NK-92 (cell line): ENCODE results near the gene C6orf62.
"Not testable (repeated sequence)": the region's sequence is repeated elsewhere in the genome, so short reads cannot be mapped to it uniquely, and the experiment has no call there.

Experiments
- DNase-seq: peaks from one replicate; lab custom pipeline; 2025; ENCODE audit not compliant: unreplicated experiment; lab: John Stamatoyannopoulos, UW

The C6orf62 gene

DNA sequence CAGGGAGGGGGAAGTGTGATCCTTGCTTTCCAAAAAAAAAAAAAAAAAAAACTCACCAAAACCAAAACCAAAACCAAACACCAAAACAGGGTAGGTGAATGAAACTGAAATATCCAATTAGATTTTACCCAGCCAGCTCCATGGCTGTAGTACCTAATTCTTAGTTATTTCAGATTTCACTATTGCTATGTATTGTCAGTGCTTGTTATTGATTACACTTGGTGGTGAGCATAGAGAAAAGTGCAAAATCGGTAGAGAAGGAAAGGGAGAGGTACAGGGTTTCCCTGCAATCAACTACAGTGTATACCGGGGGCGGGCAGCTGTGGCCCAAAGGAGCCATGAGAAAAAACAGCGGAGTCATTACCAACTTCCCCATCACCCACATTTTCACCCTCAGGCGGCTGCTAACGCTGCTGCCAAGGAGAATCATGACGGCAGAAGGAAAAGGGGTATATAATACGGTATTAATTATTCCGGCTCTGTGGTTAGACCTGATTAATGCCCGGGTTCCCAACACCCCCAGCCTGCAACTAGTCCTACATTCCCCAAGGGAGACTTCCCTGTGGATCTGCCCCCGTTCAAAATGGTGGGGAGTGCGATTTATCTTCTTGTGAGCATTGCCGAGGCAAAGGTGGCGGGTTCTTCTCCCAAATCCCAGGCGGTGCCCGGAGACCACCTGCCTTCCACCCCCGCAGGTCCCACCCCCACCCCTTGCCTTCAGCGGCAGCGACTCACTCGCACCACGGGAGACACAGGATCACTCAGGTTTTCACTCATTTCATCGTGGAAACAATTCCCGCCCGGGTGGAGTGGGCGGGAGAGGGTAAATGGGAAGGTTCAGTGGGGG, at the start of gene C6orf62:
TSS of gene C6orf62 (minus strand) at position 30 of the 847 bp plus-strand sequence. CDS start 486 bp downstream, outside the sequence.
- no peak for DNase-seq

DNA sequence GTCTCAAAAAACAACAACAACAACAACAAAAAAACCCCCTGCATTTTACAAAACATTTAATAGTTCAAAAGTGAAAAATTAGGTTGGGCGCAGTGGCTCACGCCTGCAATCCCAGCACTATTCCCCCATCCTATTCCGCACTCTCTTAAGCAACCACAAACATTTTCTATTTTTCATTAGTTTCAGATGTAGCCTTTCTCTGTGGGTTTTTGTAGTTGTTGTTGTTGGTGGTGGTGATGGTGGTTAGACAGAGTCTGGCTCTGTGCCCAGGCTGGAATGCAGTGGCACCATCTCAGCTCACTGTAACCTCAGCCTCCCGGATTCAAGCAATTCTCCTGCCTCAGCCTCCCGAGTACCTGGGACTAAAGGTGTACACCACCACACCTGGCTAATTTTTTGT, 49.4 kb upstream of the C6orf62 start:
- no peak for DNase-seq

DNA sequence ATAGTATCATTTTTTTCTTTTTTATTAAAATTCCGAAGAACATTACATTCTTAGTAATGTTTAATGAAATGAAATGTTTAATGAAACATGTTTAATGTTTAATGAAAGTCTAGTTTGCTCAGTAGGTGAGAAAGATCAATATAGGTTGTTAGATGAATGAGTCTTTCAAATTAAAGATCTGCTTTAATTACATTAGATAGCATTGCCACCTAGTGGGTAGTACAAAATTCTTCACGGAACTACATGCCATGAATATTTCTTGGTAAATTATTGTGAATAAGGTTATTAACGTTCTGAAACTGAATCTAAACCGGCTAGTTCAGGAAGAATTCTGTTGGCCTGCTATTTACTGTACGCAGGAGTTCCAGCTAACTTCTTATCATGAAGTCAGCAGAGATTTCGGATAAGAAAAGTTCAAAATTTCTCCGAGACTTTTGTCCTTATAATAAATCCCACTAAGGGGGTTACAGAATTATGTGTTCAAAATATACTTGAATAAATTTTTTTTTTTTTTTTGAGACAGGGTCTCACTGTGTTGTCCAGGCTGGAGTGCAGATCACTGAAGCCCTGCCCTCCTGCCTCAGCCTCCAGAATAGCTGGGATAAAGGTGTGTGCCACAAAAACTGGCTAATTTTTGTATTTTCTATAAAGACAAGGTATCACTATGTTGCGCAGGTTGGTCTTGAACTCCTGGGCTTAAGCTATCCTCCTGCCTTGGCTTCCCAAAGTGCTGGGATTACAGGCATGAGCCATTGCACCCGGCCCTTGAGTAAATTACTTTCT, 47.9 kb upstream of the C6orf62 start:
- no peak for DNase-seq

DNA sequence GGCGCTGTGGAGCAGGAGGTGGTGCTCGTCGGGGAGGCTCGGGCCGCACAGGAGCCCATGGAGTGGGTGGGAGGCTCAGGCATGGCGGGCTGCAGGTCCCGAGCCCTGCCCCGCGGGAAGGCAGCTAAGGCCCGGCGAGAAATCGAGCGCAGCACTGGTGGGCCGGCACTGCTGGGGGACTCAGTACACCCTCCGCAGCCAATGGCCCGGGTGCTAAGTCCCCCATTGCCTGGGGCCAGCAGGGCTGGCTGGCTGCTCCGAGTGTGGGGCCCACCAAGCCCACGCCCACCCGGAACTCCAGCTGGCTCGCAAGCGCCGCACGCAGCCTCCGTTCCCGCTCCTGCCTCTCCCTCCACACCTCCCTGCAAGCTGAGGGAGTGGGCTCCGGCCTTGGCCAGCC, 47.0 kb upstream of the C6orf62 start:
- DNase-seq, result not testable (repeated sequence)

DNA sequence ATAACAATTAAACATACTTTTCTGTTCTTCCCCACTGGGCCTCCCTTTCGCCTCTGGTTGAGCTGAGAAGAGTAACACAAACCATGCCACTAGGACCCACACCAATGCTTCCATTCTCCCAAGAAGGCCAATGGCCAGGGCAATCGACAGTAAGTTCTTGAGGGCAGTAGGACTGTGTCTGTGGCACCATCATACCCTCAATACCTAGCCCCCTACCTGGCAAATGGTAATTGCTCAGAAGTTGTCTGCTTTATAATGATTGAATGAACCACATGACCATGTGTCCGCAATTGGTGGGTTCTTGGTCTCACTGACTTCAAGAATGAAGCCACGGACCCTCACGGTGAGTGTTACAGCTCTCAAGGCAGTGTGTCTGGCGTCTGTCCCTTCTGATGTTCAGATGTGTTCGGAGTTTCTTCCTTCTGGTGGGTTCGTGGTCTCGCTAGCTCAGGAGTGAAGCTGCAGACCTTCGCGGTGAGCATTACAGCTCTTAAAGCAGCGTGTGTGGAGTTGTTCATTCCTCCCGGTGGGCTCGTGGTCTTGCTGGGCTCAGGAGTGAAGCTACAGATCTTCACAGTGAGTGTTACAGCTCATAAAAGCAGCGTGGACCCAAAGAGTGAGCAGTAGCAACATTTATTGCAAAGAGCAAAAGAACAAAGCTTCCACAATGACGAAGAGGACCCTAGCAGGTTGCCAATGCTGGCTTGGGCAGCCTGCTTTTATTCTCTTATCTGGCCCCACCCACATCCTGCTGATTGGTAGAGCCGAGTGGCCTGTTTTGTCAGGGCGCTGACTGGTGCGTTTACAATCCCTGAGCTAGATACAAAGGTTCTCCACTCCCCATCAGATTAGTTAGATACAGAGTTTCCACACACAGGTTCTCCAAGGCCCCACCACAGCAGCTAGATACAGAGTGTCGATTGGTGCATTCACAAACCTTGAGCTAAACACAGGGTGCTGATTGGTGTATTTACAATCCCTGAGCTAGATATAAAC, 46.2 kb upstream of the C6orf62 start:
- DNase-seq, result not testable (repeated sequence)

DNA sequence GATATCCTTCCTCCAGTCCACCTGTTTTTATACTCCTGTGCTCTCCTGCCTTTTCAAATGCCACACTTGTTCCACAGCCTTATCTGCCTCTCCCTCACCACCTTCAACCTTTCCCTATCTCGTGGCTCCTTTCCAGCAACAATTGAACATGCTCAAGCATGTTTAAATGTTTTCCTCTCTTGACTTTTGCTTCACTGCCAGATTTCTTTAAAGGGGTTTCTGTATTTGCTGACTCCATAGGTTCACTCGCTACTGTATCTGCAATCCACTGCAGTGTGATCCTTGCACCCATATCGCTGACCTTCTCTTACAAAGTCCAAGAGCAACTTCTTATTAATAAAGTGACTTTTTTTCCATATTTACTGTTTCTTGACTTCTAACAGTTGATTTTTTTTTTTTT, 44.6 kb upstream of the C6orf62 start:
- DNase-seq, result no peak

DNA sequence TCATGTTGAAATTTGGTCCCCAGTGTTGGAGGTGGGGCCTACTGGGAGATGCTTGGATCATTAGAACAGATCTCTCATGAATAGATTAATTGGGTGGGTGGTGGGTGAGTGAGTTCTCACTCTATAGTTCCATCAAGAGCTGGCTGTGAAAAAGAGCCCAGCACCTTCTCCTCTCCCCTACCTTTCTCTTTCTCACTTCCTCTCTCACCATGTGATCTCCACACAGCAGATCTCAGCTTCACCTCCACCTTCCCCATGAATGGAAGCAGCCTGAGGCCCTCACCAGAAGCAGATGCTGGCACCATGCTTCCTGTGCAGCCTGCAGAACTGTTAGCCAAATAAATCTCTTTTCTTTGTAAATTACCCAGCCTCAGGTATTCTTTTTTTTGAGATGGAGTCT, 42.9 kb upstream of the C6orf62 start:
- no peak for DNase-seq

DNA sequence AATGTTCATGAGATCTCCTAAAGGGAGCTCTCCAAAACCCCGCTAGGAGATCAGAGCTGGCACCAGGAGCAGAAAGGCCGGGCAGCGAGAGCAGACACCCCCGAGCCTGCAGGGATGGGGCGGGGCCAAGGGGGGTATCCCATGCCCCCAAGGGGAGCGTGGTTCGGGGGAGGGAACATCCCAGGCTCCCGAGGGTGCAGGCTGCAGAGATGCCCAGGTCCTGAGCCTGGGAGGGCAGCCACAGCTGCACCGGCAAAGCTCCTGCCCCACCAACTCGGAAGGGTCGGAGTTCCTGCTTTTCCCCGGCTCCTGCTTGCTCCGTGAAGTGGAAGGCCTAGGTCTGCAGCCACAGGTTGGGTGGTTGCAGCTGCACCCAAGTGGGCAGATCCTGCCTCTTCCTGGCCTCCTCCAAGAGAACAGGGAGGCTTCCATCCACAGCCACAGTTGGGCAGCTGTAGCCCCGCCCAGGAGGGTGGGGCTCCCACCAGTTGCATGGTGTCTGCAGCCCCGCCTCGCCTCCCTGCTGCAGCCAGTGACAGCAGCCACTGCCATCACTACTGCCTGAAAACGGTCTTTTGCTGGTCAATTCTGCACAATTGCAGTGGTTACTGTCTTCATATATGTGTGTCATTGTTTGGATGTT, 42.4 kb upstream of the C6orf62 start:
- DNase-seq, result no peak

DNA sequence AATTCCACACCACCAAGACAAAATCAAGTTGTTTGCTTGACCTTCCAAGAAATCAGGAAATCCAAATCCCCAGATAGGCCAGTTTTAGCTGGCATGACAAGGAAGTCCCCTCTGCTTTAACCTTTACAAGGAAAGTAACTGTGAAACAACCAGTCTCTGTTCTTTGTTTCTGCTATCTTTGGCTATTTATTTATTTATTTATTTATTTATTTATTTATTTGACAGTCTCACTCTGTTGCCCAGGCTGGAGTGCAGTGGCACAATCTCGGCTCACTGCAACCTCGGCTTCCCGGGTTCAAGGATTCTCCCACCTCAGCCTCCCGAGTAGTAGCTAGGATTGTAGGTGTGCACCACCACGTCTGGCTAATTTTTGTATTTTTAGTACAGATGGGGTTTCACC, 41.3 kb upstream of the C6orf62 start:
- DNase-seq, result no peak

DNA sequence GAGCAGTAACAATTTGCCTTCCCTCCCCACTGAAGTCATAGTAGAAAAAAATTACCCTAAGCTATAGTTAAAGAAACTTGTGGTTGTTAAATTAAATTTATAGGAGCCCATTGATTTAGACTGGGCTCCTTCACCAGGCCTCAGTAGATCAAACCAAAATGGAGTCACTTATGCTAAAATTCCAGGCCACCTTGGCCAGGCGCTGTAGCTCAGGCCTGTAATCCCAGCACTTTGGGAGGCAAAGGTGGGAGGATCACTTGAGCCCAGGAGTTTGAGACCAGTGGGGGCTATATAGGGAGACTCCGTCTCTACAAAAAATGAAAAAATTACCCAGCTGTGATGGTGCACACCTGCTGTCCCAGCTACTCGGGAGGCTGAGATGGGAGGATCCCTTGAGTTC, 40.8 kb upstream of the C6orf62 start:
- DNase-seq, result no peak

DNA sequence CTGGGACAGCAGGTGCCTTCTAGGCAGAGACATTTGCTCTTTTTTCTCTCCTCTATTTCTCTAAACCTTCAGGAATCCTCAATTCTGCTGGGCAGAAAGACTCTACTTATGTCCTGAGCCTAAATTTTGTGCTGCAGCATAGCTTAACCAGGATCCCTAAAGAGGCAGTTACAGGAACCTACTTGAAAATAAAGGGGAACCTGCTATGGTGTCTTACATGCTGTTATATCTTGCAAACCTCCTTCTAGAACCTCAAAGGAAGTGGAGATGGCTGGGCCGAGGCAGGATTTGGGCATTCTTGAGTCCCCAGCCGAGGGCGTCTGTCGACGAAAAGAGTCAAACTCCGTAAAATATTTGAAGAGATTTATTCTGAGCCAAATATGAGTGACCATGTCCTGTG, 38.7 kb upstream of the C6orf62 start:
- no peak for DNase-seq

DNA sequence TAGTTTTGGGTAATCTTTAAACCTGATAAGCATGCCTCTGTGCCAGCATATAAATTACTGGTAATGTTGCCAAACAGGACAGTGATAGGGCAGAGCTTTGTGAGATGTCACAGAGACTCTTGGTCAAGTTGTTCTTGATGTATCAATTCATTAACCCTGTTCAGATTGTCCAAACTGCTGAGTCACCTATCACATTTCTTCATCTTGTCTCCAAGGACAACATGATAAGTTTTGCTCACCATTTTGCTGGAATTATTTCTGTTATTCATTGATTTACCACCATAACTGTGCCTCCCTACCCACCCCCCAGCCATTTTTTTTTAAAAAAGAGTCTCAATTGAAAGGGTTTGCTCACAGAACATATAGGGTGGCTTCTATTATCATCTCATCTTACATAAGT, 36.3 kb upstream of the C6orf62 start:
- no peak for DNase-seq

DNA sequence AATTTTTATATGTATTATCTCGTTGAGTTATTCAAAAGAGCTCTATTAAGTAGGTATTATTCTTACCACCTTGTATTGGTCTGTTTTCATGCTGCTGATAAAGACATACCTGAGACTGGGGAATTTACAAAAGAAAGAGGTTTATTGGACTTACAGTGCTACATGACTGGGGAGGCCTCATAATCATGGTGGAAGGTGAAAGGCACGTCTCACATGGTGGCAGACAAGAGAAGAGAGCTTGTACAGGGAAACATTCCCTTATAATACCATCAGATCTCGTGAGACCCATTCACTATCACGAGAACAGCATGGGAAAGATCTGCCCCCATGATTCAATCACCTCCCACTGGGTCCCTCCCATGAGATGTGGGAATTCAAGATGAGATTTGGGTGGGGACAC, 35.4 kb upstream of the C6orf62 start:
- not testable (repeated sequence) for DNase-seq

DNA sequence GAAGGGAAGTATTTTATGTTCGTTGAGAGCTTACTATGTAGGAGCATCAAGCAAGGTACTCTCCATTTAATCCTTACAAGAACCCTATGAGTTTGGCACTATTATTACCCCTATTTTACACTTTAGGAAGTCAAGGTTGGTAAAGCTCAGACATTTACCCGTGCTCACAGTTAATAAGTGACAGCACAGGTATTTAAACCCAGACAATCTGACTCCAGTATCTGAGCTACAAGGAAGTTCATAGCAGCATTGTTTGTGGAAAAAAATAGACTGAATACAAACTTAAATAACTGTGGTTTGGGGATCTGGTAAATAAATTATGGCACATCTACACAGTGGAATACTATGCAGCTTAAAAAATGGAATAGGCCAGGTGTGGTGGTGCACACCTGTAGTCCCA, 34.6 kb upstream of the C6orf62 start:
- no peak for DNase-seq

DNA sequence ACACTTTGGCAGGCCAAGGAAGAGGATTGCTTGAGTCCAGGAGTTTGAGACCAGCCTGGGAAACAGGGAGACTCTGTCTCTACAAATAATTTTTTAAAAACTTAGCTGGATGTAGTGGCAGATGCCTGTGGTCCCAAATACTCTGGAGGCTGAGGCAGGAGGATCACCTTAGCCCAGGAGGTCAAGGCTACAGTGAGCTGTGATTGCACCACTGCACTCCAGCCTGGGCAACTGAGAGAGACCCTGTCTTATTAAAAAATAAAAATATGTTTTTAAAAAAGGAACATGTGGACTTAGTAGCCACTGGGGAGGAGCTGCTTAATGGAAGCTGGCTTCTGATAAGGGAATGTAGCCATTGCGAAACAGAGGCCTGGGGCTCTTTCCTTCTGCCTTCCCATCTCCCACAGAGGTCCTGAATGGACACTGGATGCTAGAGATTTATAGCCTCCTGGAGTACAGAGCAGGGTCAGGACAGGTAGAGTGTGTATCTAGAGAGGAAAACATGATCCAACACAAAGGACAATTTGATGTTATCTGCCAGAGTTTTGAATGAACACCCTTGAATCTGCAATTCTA, 34.1 kb upstream of the C6orf62 start:
- no peak for DNase-seq

DNA sequence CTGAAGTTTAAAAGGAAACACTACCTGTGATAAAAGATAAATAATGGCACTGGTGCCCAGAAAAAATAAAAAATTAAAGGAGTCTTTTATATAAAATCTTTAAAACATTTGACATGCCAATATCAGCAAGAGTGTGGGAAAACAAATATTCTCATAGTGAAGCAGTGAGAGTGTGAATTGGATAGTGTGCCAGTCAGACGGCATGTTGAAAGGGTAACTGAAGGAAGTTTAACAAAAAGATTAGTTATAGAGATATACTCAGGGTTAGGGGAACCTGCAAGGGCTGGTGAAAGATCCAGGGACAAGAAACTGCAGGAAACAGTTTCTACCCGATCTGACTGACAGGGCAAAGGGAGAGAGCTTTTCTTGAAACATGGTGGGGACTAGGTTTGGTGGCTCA, 33.5 kb upstream of the C6orf62 start:
- DNase-seq, result no peak

DNA sequence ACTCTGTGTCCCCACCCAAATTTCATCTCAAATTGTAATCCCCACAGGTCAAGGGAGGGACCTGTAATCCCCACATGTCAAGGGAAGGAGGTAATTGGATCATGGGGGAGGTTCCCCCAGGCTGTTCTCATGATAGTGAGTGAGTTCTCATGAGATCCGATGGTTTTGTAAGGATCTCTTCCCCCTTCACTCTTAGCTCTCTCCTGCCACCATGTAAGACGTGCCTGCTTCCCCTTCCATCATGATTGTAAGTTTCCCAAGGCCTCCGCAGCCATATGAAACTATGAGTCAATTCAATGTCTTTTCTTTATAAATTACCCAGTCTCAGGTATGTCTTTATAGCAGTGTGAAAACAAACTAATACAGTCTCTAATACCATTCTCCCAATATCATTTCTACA, 31.9 kb upstream of the C6orf62 start:
- not testable (repeated sequence) for DNase-seq

DNA sequence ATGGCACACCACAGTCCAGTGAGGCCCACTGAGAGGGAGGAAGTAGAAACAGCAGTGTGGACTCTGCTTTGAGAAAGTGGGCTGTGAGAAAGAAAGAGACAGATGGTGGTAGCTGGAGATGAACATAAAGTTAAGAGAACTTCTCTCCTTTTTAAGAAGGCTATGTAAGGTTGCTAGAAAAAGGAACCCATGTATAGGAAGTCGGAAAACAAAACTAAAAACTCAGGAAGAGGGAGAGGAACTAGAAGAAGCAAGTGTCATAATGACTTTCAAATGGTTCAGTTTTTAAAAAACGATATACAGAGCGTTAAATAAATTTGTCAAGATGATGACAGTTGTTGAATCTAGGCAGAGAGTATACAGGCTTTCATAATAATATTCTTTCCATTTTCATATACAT, 30.3 kb upstream of the C6orf62 start:
- DNase-seq, result no peak

DNA sequence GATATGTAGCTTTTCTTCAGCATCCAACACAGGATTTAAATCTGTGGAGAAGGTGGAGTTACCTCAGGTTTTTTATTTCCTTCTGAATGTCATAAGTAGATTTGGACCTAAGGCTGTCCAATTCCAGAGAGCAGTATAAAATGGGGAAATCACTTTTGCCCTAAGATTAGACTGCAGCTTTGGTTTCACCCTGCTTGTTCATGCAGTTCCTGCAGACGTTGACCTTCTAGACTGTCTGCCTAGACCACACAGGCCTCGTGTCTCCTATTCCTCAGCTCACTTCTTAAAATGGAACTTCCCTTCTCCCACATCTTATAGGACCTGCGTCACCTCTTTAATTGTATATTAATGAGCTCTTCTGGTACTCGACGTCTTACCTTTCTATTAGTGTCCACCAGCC, 26.0 kb upstream of the C6orf62 start:
- no peak for DNase-seq

DNA sequence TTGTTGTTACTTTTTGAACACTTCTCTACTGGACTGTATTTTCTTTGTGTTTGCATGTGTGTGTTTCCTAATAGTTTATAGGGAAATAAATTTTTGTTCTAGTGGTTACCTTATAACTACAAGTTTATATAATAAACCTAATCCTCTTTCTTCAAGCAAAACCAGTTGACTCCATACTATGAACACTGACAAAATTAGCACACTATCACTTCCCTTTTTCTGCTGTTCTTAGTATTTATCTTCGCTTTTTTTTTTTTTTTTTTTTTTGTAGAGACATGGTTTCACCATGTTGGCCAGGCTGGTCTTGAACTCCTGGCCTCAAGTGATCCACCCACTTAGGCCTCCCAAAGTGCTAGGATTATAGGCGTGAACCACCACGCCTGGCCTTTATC, 25.0 kb upstream of the C6orf62 start:
- no peak for DNase-seq
